ENCODE measurements around the gene RNU6-8. TPM values are rescaled to one million over a fixed set of nuclear protein-coding genes. Genes with fewer than 3 reads are reported as not detected.

Gene RNU6-8
- total RNA-seq (2022; extraction: Qiagen RNA extraction): not detected in 5 replicates

GRCh38 chr14:32202998-32203882 lies at the start of gene RNU6-8:
Gene RNU6-8, minus strand, starts transcription at chr14:32203269.

GRCh38 chr14:32201816-32202490 lies 1.1 kb downstream of the RNU6-8 start, which contains the start of gene RNU6-7:
Gene RNU6-7, plus strand, starts transcription at chr14:32202045.

Other genes with a start within 250 kb of the RNU6-8 start
- 35.6 to 55.1 TPM (median 48.9 TPM) in 5 replicates for gene ARHGAP5, start 126.0 kb downstream of the RNU6-8 start, total RNA-seq (2022; extraction: Qiagen RNA extraction)
- gene RNU6-7, start 1.2 kb downstream of the RNU6-8 start, total RNA-seq (2022; extraction: Qiagen RNA extraction): not detected in 5 replicates
- 0.42 to 0.76 TPM (median 0.51 TPM) in 5 replicates for gene AKAP6, start 126.0 kb upstream of the RNU6-8 start, total RNA-seq (2022; extraction: Qiagen RNA extraction)

Data from A549 treated with CORT108297 at 1 μM for 4 hours (cell line).